ENCODE data around the gene CMKLR1.

Gene CMKLR1

GRCh38 chr12:108361606-108362005 lies 22.5 kb upstream of the CMKLR1 start:
- DNase-seq (ENCODE audit: low read depth), result no peak

GRCh38 chr12:108360487-108360886 lies 21.4 kb upstream of the CMKLR1 start:
- DNase-seq (ENCODE audit: low read depth), result no peak

DNA sequence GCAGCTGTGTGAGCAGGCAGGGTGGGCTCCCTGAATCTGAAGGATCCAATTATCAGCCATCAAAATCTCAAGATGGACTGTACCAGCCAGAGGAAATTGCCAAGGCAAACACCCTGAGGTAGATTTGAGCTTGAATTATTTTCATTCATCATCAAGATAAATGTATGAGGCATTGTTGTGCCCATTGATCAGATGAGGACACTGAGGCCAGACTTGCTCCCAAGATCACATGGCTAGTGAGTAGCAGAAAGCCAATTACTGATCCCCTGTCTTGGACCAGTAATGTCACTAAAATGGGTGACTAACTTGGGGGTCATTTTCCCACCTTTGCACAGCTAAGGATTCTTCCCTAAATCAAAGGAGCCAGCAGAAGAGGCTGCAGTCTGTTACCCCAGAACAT lies 20.9 kb upstream of the CMKLR1 start:
- DNase-seq (ENCODE audit: low read depth), result no peak

GRCh38 chr12:108358580-108358965 lies 19.5 kb upstream of the CMKLR1 start:
- no peak for DNase-seq (ENCODE audit: low read depth)

DNA sequence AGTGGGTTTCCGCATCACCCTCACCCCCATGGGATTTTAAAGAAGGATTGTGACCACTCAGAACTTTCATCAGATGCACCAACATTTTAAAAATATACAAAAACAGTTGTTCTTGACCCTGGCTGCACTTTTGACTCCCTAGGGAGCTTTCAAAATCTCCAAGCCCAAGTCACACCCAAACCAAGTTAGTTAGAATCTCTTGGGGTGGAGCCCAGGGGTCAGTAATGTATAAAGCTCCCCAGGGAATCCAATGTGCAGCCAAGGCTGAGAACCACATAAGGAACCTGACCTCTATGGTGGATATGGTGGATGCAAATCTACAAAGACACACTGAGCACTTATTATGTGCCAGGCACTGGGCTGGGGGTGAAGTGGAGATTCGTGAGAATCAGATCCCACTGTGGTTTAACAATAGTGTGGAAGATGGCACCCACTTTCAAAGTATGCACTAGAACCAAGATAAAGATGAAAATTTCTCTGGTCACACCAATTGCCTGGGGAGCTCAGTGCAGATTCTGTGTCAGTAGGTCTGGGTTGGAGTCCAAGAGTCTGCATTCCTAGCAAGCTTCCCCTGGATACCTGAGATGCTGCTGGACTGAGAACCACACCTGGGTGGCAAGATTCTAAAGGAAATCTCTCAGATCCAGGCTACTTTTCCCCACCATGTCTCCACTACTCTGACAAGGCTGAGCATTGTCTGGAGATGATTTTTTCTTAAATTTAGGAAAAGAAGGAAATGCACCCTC lies 18.9 kb upstream of the CMKLR1 start:
- no peak for DNase-seq (ENCODE audit: low read depth)

DNA sequence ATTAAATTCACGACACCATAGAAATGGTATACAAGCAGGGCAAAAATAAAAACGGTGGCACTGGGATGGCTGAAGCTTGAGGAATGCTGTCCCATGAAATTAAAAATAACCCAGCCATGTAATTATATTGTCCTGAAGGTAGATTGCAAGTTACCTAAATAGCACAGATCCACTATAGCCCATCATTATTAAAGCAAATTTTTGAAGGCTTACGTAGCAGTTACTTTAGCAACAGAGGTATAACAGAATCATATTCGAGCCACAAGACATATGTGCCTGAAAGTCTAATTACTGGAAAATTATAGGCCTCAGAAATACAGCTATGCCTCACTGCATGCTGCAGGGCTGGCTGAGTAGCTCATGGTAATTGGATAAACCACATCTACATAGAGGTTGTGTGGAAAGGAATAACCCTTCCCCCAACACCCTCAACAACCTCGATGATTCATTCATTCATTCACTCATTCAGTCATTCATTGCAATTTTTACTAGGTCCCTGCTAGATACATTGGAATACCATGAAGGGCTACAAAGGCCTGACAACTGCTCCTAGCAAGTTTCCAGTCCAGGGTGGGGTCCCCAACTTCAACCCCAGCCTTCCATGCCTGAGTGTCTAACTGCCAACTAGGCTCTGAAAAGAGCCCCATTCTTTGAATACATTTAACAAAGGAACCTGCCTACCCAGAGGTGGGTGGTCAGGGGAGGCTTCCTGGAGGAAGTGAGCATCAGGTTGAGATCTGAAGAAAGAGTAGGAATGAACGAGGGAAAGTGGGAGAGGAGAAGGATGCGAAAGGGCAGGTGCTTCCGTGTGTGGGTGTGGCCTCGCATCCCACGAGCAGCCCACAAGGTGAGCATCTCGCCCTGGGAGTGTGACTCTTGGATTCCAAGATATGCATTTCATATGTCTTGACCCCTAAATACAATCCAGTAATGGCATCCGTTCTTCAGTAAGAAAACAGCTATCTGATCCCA lies 18.0 kb upstream of the CMKLR1 start:
- no peak for DNase-seq (ENCODE audit: low read depth)

DNA sequence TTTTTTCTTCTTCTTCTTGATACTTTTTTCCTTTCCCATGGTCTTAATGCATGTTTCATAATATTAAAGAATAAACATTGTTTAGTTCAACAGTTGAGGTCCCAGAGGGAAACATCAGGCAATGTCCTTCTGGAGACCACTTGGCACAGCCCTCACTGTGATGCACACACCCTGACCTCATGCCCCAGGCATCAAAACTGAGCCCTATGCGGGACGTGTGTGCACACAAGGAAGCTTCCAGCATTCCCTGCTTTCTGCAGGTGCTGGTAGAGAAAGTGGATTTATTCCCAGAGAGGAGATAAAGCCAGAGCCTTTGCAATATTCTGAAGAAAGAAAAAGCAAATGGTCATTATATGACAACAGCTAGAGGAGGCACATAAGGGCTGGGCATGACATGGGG lies 16.0 kb upstream of the CMKLR1 start:
- DNase-seq (ENCODE audit: low read depth), result no peak

DNA sequence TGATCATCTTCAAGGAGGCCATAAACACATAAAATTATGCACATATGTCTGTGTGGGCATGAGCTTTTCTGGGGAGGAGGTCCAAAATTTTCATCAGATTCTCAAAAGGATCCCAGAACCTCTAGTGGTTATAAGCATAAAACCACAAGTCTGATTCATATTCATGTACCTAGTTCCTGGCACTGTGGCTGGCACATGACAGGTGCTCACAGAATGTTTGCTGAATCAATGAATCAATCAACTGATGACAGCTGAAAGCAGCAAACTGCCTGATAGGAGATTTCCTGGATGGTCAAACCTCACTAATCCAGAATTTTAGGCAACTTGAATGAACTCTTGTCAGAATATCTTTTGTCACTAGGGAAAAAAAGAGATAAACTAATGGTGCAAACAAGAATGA lies 13.5 kb upstream of the CMKLR1 start:
- no peak for DNase-seq (ENCODE audit: low read depth)

GRCh38 chr12:108350511-108350910 lies 11.4 kb upstream of the CMKLR1 start:
- no peak for DNase-seq (ENCODE audit: low read depth)

DNA sequence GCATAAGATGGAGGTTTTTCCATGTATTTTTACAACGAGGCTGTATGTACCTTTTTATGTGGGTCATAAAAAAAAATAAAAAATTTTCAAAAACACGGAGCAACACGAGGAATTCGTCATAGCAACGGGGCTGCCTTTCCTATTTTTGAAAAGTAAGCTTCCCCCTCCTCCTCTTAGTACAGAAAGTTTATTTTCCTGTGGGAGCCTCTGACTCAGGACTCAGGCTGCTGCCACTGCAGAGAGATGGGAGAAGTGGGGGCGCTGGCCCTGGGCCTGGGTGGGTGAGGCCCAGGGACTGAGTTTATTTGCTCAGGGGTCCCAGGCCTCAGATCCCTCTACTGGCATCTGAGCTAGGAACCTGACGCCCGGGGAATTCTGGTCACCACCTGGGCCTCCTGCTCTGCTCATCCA lies 10.2 kb upstream of the CMKLR1 start:
- DNase-seq (ENCODE audit: low read depth), result no peak

GRCh38 chr12:108348842-108349241 lies 9.7 kb upstream of the CMKLR1 start:
- no peak for DNase-seq (ENCODE audit: low read depth)

DNA sequence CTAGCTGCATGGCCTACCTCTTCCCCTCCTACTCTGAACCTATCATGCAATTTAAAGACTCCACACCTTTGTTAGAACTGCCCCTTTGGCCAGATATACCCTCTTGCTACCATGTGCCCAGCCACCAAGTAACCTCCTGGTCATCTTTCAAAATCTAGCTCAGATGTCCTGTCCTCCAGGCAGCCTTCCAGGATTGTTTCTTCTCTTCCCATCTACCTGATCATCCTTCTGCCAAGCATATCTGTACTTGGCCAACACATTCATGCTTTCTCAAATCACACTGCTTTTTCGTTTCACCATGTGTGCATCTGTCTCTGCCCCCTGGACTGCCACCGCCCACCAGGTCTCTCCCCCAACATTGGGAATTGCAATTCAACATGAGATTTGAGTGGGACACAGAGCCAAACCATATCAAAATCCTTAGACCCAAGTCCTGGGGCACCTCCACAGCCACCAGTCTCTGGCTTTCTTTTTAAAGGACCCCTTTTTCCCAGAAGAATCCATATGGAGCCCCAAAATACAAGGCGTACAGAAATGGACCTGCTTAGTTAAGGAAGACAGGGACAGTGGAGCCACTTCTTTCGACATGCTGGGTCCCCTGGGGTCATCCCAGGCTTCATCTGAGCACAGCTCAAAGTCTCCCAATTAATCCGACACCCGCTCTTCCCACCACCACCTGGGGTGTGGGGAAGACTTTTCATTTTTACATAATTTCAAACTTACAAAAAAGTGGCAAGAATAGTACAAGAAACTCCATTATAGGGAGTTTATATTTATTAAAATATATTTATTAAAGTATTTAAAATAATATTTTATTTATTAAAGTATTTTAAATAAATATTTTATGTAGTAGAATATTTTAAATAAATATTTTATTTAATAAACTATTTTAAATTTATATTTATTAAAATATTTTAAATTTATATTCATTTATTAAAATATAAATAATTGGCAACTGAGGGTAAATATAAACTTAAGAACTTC lies 7.9 kb upstream of the CMKLR1 start:
- DNase-seq (ENCODE audit: low read depth), result no peak

DNA sequence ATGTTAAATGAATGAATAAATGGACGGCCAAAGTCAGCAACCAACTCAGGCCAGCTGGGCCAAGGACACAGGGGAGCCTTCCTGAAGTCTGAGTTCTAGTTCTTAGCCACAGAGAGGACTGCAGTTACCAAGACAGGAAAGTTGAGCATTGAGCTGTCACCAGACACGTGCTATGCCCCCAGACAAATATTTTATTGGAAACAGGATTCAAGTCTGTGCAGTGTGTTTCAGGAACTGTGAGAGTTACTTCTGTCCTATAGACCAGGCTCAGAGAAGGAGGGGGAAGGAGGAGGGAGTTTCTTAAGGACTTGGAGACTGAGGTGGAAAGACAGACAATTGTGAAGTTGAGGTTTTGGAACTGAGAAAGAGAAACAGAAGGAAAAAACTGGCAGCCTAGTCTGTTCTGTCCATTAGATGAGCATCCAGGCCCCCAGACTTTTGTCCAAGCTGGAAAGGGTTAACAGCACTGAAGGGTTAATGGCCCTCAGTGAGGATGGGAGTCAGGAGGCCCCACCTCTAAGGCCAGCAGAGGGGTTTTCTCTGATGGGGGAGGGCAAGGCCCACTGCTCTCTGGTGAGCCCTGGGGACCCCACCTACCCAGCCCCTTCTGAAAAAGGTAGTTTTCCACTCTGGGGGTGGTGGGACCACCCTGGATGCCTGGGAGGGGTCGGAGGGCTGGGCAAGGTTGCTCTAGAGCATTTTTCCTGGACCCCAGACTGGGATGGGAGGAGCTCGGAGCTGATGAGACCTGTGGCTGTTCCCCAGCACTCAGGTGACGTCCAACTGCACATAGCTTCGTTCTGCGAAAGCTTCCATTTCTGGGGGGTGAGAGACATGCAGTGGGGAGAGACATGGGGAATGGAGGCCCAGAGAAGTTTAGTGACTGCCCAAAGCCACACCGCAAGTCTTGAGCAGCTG lies 6.9 kb upstream of the CMKLR1 start:
- DNase-seq (ENCODE audit: low read depth), result no peak

DNA sequence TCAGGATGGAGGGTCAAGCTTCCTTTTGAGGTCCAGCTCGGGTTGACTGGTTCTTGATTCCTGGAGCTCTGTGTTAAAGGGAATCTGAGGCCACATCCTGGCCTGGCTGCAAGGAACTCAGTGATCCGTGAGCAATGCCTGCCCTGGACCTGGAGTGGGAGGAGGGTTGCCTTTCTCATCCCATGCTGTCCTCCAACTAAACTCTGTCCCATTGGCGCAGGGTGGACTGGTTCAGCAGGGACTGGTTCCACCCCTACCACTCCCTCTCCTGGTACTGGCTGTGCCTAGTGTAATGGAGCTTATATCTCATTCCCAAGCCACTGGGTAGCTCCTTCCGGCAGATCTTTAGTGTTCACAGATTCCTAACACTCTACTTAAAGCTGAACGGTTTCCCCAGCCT lies 3.9 kb upstream of the CMKLR1 start:
- no peak for DNase-seq (ENCODE audit: low read depth)

DNA sequence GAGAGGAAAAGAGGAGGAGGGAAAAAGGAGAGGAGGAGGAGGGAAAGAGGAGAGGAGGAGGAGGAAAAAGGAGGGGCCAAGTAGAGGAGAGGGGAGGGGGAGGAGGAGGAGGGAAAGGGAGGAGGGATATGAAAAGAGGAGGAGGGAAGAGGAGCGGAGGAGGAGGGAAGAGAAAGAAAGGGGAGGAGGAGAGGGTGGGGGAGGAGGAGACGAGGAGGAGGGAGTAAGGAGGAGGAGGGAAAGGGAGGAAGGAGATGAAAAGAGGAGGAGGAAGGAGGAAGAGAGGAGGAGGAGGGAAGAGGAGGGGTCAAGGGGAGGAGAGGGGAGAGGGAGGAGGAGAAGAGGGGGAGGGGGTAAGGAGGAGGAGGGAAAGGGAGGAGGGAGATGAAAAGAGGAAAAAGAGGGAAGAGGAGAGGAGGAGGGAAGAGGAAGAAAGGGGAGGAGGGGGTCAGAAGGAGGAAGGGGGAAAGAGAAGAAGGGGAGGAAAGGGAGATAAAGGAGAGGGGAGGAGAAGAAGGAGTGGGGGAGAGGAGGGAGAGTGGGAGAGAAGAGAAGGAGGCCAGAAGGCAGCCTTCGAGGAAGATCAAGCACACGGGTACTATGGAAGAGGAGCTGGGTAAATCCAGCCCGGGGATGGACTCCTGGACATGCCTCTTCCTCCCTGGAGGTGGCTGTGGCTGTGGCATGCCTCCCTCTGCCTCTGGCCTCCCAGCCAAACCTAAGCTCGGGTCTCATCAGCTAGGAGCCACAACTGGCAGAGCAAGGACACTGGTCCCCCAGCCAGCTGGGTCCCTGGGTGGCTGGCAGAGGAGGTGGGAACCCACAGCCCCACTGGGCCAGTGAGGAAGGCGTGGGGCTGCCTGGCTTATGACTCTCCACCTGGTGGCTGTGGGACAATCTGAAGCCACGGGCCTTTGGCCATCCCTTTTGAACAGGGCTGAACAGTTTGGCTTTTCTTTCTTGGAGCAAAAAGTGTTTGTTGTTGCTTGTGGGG lies 3.0 kb upstream of the CMKLR1 start:
- no peak for DNase-seq (ENCODE audit: low read depth)

GRCh38 chr12:108341356-108341755 lies 2.2 kb upstream of the CMKLR1 start:
- no peak for DNase-seq (ENCODE audit: low read depth)

DNA sequence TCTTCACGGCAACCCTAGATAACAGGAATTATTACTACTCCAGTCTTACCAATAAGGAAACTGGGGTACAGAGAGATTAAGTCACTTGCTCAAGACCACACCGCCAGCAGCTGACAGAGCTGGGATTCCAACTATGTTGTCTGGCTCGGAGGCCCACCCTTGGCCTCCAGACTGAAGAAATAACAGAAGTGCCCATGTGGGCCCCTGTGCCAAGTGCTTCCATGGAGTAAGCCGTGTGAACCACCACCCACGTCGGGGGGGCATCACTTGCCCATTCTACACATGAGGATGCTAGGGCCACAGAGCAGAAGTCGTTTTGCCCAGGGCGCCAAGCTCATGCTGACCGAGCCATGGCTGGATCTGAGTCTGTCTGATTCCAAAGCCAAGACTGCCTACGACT lies 926 bp upstream of the CMKLR1 start:
- no peak for DNase-seq (ENCODE audit: low read depth)

DNA sequence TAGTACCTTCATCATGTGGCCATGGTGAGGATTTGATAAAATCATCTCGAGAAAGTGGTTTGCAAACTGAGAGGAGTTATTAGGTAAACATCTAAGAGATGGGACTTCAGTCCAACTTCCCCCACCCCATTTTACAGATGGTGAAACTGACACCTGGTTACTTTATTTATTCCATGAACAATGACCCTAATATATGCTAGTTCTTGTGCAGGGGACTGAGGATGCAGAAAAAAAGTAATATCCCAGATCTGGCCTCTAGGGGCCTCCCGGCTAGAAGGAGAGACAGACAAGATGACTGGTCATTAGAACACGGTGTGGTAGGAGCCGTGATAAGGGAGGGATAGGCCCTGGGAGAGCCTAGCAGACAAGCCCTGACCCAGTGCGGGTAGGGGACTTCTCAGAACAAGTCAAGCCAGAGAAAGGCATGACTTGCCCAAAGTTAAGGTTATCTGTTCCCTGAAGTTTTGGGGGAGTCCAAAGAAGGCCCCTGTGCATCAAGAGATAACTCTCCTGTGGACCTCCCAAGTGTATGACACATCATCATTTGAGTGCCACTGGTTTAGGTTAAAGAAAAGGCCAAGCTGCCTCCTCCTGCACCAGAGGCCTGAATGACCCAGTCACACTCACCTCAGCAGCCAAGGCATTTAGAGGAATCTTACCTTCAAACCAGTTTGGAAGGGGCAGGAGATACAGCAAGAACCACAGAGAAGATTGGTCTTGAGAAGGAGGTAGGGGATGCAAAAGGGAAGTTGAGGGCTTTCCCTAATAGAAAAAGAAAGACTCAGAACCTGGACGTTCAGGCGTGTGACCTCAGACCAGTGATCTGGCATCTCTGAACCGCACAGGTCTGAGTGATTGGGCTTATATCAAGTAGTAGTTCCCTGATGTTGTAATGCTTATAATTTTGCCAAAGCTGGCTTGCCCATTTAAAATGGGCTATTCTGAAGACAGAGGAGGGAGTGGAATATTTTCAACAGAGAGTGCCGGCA lies 1.6 kb downstream of the CMKLR1 start:
- DNase-seq (ENCODE audit: low read depth), result no peak
